ENCODE measurements around the gene GALR2. TPM values are rescaled to one million over a fixed set of nuclear protein-coding genes. Genes with fewer than 3 reads are reported as not detected.

The GALR2 gene
- total RNA-seq, 6 donors from 2014 or later: 0.61 TPM; not detected in 5

DNA sequence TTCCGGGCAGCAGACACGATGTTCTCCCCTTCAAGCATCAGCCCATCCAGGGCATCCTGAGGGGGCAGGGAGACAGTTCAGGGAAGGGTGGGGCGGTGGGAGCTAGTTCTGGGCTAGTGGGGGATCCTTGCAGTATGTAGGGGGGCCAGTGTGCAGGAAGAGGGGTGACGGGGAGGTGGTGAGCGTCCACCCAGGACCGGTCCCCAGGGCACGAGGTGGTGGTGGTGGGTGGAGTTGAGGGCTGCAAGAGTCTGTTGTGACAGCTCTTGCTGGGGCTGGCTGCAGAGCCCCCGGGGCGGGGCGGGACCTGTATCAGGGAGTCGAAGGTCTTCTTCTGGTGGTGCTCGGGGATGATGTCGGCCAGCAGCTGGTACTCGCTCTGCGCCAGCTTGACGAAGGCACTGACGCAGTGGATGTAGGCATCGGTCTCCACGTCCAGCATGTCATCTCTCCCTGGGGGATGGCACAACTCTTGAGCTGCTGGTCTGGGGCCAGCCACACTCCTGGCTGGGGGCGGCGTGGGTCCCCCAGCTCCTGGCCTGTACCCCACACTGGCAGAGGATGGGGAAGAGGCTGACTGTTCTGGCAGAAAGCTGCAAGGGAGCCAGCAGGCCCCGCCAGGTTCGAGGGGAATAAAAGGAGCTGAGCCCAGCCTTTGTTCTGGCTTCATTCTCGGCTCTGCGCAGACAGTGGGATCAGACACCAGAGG, 14.4 kb downstream of the GALR2 start:
- Histone ChIP-seq H3K27me3 (no peaks in the 10 kb centered on the region), H3K4me3 (no peak overlapping the region), H3K27ac (no peak overlapping the region), H3K36me3 (peaks cover 40 to 99% (median 93%) of the 10 kb centered on the region in 4 donors), H3K9me3 (no peaks in the 10 kb centered on the region), H3K4me1 (no peaks in the 10 kb centered on the region)
- no peak for DNase-seq
- ATAC-seq (ENCODE audit: low FRiP score in 2 of 2): no peak
- 96 to 97% methylated on average over 22 to 25 of the region's 25 CpGs for WGBS, 2 donors
- no peak for TF ChIP-seq POLR2AphosphoS5 (IDR thresholded peaks at IDR 0.05)
- no peak for TF ChIP-seq CTCF (IDR thresholded peaks at IDR 0.05)
- TF ChIP-seq POLR2A (IDR thresholded peaks at IDR 0.05): no peak
- TF ChIP-seq EP300 (IDR thresholded peaks at IDR 0.05): no peak

DNA sequence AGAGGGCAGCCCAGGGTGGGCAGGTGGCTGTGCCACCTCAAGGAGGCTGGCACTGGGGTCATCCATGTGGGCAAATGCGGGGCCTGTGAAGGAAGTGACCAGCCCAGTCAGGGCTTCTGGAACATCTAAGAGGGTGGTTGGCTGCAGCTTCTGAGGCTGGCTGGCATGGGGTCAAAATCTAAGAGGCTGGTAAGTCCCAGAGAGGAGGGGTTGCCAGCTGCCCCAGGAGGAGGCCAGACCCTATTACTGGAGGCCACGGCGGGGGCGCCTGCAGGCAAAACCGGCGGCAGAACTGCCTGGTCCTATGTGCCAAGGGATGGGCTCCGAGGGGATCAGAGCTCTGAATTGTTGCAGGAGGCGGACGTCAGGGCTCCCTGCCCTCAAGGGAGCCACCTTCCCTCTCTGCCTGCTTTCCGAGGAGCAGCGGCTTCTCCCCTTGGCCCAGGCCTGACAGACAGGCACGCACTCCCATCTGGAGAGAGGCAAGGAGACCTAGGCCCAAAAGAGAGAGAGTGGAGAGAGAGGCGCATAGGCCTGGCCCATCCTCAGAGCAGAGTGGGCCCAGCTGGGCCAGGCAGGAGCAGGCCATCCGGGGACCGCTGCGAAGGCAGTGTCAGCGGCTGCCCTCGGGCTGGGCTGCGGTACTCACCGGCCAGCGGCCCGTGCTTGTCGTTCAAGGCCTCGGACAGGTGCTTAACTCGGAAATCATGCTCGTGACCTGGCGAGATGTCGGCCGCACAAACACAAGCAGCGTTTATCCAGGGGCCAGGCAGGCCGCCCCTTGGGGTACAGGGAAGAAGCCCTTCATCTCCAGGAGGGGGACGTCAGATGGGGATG, 15.3 kb downstream of the GALR2 start:
- peaks cover 43 to 99% (median 91%) of the 10 kb centered on the region in 4 donors for H3K36me3 ChIP-seq
- no peak for ATAC-seq (ENCODE audit: low FRiP score in 2 of 2)
- H3K4me3 ChIP-seq: no peak overlapping the region
- no peaks in the 10 kb centered on the region for H3K27me3 ChIP-seq
- no peak overlapping the region for H3K27ac ChIP-seq
- 90 to 91% methylated on average over 14 to 32 of the region's 32 CpGs for WGBS, 2 donors
- H3K9me3 ChIP-seq: no peaks in the 10 kb centered on the region
- no peaks in the 10 kb centered on the region for H3K4me1 ChIP-seq
- no peak for DNase-seq
- no peak for TF ChIP-seq EP300 (IDR thresholded peaks at IDR 0.05)
- TF ChIP-seq POLR2AphosphoS5 (IDR thresholded peaks at IDR 0.05): no peak
- no peak for TF ChIP-seq POLR2A (IDR thresholded peaks at IDR 0.05)
- TF ChIP-seq CTCF (IDR thresholded peaks at IDR 0.05): no peak

- Histone ChIP-seq H3K27ac (no peak overlapping the region), H3K9me3 (no peaks in the 10 kb centered on the region), H3K27me3 (no peaks in the 10 kb centered on the region), H3K4me1 (no peaks in the 10 kb centered on the region), H3K36me3 (peaks cover 39 to 99% (median 87%) of the 10 kb centered on the region in 4 donors), H3K4me3 (no peak overlapping the region)
- ATAC-seq (ENCODE audit: low FRiP score in 2 of 2) (no peak), DNase-seq (no peak)
- 84 to 91% methylated on average over 14 to 17 of the region's 17 CpGs for WGBS, 2 donors
- TF ChIP-seq EP300 (IDR thresholded peaks at IDR 0.05) (no peak), POLR2AphosphoS5 (IDR thresholded peaks at IDR 0.05) (no peak), POLR2A (IDR thresholded peaks at IDR 0.05) (no peak), CTCF (IDR thresholded peaks at IDR 0.05) (no peak)
Observed at GRCh38 chr17:76090517-76091129, 16.0 kb downstream of the GALR2 start.

DNA sequence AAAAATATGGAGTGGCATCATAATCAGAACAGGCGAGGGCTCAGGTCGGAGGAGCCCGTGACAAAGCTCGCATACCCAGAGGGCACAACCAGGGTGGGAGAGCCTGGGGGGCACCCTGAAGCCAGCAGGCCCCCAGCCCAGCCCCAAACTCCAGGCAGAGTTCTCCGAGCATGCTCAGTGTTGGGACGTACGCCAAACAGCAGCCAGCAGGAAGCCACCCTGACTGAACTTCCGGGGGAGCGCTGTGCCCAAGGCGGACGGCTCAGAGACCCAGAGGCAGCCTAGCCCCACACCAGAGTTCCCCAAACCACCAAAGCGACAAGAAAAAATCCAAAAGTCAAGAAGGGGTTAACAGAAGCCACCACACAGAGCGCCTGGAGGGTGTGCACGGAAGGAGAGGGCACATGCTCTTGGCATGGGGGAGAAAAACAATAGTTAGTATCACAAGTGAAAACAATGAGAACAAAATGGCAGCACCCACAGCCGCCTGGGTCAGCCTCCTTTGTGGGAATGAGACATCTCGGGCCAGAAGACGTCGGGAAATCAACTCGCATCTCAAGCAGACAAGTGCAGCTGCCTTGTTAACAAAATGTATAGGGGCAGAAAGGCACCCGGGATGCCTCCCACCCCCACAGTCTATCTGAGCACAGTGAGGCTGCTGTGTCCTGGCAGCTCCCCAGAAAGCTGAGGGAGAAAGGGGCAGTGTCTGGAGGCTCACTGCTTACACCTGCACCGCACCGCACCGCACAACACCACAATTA, 17.1 kb downstream of the GALR2 start:
- no peak for DNase-seq
- H3K36me3 ChIP-seq: peaks cover 39 to 99% (median 85%) of the 10 kb centered on the region in 4 donors

More for the DNA sequence above, 17.1 kb downstream of the GALR2 start:
- no peaks in the 10 kb centered on the region for H3K27me3 ChIP-seq
- no peaks in the 10 kb centered on the region for H3K4me1 ChIP-seq
- H3K9me3 ChIP-seq: no peaks in the 10 kb centered on the region
- no peak for ATAC-seq (ENCODE audit: low FRiP score in 2 of 2)
- H3K4me3 ChIP-seq: no peak overlapping the region
- 66 to 70% methylated on average over 22 to 23 of the region's 23 CpGs for WGBS, 2 donors
- H3K27ac ChIP-seq: no peak overlapping the region
- TF ChIP-seq POLR2AphosphoS5 (IDR thresholded peaks at IDR 0.05) (no peak), CTCF (IDR thresholded peaks at IDR 0.05) (no peak), POLR2A (IDR thresholded peaks at IDR 0.05) (no peak), EP300 (IDR thresholded peaks at IDR 0.05) (no peak)
